NT2/D1 (cell line): Measurements from ENCODE around the gene PLXNA4.

Experiments used
- YY1 ChIP-seq: IDR thresholded peaks from 2 replicates; pipeline ENCODE4 v1.6.1; 2011; ENCODE audit not compliant: insufficient read length, insufficient read depth
- ZNF274 ChIP-seq: IDR thresholded peaks from 2 replicates; pipeline ENCODE4 v1.6.1; 2011; ENCODE audit warnings: mild to moderate bottlenecking, low read depth, low read length

GRCh38 chr7:132614428-132615318 lies 38.4 kb upstream of the PLXNA4 start:
- TF ChIP-seq YY1, result no peak
- no peak for TF ChIP-seq ZNF274
